Vagina (tissue), 2 donors: ENCODE measurements around the gene CACNA1H.

Source experiments
- CTCF ChIP-seq, 3 experiments: fragments of 450-650 bp in 2 of 3; fragments of 200-600 bp in 1 of 3; sonication (generic) in 1 of 3; IDR thresholded peaks; one replicate each; pipeline ENCODE4 v1.5.1; 2017 to 2019; ENCODE audit warnings: antibody characterized with exemption in 3 of 3, mild to moderate bottlenecking in 2 of 3, moderate library complexity in 2 of 3
- POLR2A ChIP-seq, 2 donors: fragments of 450-650 bp; IDR thresholded peaks; one replicate each; pipeline ENCODE4 v1.6.1; 2017; ENCODE audit warnings: antibody characterized with exemption in 2 of 2, mild to moderate bottlenecking in 2 of 2, moderate library complexity in 2 of 2
- POLR2AphosphoS5 ChIP-seq, 2 donors: sonication (generic); formaldehyde crosslinking; IDR thresholded peaks; one replicate each; pipeline ENCODE4 v1.9.0; 2017; ENCODE audit warnings: antibody characterized with exemption in 2 of 2, mild to moderate bottlenecking in 2 of 2, low read depth in 1 of 2; ENCODE audit not compliant: insufficient read depth in 1 of 2

- no peak for TF ChIP-seq POLR2A (IDR thresholded peaks at IDR 0.05)
- no peak for TF ChIP-seq CTCF (IDR thresholded peaks at IDR 0.05)
- TF ChIP-seq POLR2AphosphoS5 (IDR thresholded peaks at IDR 0.05; ENCODE audit: insufficient read depth in 1 of 2, low read depth in 1 of 2), result no peak
These were observed 32.9 kb upstream of the CACNA1H start for GRCh38 chr16:1119766-1120576.
